Fibroblast of skin of right quadriceps (primary cell): Measurements from ENCODE around the gene RPS13.
"Not testable (repeated sequence)": the region's sequence is repeated elsewhere in the genome, so short reads cannot be mapped to it uniquely, and the experiment has no call there.

Source experiments
- DNase-seq: peaks from one replicate; pipeline ENCODE4 v3.0.0-alpha.2; 2013

Gene RPS13

GRCh38 chr11:17077520-17078401 is at the start of gene RPS13:
TSS of gene RPS13 (minus strand) at chr11:17077667. CDS start at chr11:17077641, 26 bp downstream.
- DNase-seq = peak; percentile 99

GRCh38 chr11:17121981-17122380 is 44.5 kb upstream of the RPS13 start:
- DNase-seq = no peak

- no peak for DNase-seq
Observed at GRCh38 chr11:17117262-17117661, 39.8 kb upstream of the RPS13 start.

- DNase-seq = no peak
Observed at GRCh38 chr11:17116117-17116516, 38.6 kb upstream of the RPS13 start.

DNA sequence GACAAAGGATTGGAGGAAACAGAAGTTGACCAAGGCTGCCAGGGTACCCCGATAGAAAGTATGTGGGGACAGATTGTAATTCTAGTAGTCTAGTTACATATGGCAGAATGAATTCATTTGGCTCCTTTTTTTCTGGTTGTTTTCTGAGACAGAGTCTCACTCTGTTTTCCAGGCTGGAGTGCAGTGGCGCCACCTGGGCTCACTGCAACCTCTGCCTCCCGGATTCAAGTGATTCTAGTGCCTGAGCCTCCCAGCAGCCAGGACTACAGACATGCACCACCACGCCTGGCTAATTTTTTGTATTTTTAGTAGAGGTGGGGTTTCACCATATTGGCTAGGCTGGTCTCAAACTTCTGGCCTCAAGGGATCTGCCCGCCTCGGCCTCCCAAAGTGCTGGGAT is 30.3 kb upstream of the RPS13 start:
- not testable (repeated sequence) for DNase-seq

- DNase-seq = not testable (repeated sequence)
Observed at GRCh38 chr11:17105404-17106040, 28.1 kb upstream of the RPS13 start.

- DNase-seq = no peak
Observed at GRCh38 chr11:17102462-17102861, 25.0 kb upstream of the RPS13 start.

GRCh38 chr11:17098658-17099057 is 21.2 kb upstream of the RPS13 start:
- DNase-seq = no peak

DNA sequence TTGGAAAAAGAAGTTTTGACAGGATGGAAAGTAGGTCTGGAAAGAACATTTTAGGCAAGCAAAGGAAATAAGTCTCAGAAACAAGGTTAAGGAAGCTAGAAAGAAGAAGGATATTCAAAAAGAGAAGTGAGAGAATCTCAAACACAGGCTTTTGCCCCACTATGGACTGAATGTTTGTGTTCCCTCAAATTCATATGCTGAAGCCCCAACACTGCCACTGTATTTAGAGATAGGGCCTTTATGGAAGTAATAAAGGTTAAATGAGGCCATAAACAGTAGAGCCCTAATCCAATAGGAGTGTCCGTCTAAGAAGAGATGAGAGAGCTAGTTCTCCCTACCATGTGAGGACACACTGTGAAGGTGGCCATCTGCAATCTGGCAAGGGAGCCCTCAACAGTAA is 20.6 kb upstream of the RPS13 start:
- no peak for DNase-seq

DNA sequence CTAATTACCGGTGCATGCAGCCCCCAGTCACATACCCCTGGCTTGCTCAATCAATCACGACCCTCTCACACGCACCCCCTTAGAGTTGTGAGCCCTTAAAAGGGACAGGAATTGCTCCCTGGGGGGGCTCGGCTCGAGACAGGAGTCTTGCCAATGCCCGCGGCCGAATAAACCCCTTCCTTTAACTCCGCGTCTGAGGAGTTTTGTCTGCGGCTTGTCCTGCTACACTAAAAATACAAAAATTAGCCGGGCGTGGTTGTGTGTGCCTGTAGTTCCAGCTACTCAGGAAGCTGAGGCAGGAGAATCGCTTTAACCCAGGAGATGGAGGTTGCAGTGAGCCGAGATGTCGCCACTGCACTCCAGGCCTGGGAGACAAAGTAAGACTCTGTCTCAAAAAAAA is 8.5 kb upstream of the RPS13 start:
- not testable (repeated sequence) for DNase-seq

GRCh38 chr11:17077240-17077519 is 287 bp downstream of the RPS13 start:
- DNase-seq = no peak

- DNase-seq = no peak
Observed at GRCh38 chr11:17076517-17077239, 789 bp downstream of the RPS13 start.

DNA sequence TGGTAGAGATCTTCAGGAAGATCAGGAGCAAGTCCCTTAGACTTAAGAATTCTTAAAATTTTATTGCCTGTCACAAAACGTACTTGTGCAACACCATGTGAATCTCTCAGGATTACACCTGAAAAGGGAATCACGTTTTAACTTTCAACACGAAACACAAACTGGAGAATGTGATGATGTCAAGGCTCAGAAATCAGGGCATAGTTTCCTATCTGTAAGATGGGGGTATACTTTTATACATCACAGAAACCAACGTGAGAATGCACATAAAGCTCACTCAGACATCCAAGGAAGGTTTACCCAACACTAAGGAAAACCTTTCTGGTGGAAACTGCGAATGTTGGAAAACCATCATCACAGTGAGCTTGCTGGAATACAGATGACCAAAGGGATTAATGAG is 2.0 kb downstream of the RPS13 start:
- DNase-seq = no peak

GRCh38 chr11:17073370-17074027 is 4.0 kb downstream of the RPS13 start:
- DNase-seq = no peak

GRCh38 chr11:17067417-17067816 is 10.1 kb downstream of the RPS13 start:
- no peak for DNase-seq

DNA sequence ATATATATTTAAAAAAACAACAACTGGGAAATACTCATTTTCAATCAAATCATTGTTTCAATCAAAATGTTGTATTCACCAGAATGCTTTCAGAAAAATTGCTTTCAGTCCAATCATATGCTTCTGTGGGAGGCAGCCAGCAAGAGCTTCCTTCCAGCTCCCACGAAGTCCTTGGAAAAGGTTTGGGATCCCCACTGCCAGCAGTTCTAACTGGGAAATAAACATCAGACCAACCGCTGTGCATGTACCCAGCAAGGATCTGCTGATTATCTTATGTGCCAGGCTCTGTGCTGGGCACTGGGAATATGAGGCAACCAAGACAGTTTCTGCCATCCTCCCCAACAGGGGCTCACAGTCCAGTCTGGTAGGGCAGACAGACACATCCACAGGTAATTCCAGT is 10.8 kb downstream of the RPS13 start:
- DNase-seq = no peak

DNA sequence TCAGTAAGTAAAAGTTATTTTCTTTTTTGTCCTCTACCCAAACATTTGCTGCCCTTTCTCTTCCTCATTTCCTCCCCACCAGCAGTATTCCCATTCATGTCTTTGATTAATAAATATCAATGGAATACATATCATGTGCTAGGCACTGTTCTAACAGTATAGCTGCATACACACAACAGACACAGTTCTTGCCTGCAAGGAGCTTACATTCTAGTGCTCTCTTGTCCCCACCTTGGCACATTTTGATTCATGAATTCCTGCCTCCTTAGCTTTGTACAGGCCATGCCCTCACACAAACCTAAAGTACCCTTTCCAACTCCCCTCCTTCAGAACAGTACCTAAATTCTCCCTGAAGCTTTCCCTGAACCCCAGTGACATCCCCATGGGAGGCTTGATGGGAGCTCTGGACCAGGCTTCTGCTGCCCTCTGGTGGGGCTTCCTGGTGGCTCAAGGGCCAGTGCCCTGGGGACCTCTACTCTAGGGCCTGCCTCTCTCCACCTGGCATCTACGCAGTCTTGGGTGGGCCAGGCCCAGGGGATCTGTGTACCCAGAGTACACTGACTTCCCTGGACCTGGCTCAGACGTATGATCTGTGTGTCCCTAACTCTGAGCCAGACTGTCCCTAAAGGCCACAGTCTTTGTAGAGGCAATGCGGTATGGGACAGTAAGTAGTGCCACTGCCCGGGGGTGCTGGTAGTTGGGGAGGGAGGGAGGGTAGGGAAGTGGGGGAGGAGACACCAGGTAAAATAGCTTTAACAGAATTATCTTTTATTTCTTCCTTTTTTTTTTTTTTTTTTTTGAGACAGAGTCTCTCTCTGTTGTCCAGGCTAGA is 14.1 kb downstream of the RPS13 start:
- DNase-seq = peak; percentile 31

GRCh38 chr11:17051146-17051545 is 26.3 kb downstream of the RPS13 start:
- not testable (repeated sequence) for DNase-seq

- not testable (repeated sequence) for DNase-seq
Observed at GRCh38 chr11:17048491-17048890, 29.0 kb downstream of the RPS13 start.

- no peak for DNase-seq
Observed at GRCh38 chr11:17046690-17047089, 30.8 kb downstream of the RPS13 start.

- DNase-seq = no peak
Observed at GRCh38 chr11:17036666-17037658, 40.5 kb downstream of the RPS13 start.
